GM19468 (cell line): ENCODE results near the gene PLOD3.

ENCODE experiments used
- ATAC-seq: cut with Tn5 transposase; IDR thresholded peaks from one replicate; pipeline ENCODE4 v1.9.1; 2021; ENCODE audit warnings: mild to moderate bottlenecking, moderate library complexity, moderate number of reproducible peaks; ENCODE audit not compliant: unreplicated experiment; ENCODE audit errors: extremely low read depth

PLOD3 gene

GRCh38 chr7:101167645-101168411 lies 49.6 kb downstream of the PLOD3 start:
- ATAC-seq, result no peak

DNA sequence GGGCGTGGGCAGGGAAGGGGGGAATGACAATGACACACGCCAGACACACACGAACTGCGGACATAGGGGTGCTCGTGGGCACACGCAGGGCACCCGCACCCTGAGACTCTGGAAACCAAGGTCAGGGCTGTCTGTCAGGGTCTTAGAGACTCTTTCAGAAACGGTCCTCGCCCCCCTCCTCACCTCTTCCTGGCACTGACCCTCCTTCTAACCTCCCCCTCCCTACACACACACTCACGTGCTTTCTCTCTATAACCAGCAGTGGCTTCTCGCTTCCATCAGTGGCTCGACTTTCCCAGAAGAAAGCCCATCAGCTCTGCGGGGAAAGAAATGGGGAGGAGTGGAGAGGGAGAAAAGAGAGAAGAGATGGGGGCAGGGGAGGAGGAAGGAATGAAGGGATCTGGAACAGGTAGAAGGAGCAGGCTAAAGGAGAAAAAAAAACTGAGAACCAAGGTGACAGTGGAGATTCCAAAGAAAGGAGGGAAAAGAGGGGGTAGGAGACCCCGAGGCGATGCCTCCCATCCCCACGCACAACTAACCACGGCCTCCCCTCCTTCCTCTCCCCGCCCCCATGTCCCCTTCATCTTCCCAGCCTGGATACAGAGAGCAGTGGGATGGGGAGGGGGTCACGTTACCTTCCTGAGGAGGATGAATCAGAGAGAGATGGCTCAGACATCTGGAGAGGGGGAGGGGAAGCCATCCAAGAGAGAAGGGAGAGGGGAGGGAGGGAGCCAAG lies 50.3 kb downstream of the PLOD3 start:
- ATAC-seq, result no peak

GRCh38 chr7:101166648-101166908 lies 50.8 kb downstream of the PLOD3 start:
- no peak for ATAC-seq

DNA sequence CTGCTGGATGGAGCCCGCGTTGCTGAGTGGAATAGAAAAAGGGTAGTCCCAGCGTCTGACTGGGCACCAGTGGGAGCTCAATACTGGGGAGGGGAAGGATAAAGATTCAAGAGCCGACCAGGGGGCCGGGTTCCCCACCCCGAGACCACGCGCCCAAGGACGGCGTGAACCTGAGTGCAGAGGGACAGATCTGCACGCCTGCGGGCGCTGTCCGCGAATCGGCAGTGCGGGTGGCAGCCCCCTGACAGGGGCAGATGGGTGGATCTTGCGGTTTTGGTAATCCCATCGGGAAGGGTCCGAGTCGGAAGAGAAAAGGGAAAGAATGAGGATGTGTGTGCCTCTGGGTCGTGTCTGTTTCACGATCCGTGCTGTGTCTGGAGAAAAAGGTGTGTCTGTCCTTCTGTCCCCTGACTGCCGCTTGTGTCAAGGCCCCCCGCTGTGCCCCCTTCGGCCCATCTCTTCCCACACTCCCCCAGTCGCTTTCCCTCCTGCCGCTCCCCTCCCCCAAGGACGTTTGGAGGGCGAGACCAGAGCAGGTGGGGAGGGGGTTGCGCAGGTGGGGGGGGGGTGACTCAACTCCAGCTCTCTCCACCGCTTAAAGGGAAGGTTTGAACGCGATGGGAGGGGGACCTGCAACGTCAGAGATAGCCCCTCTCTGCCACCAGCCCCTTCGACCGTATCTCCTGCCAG lies 51.3 kb downstream of the PLOD3 start:
- no peak for ATAC-seq

- no peak for ATAC-seq
Observed at GRCh38 chr7:101165075-101165957, 52.1 kb downstream of the PLOD3 start, which contains the start of gene VGF. Gene VGF (minus strand): TSS chr7:101165569. CDS start chr7:101164843, 726 bp downstream.

DNA sequence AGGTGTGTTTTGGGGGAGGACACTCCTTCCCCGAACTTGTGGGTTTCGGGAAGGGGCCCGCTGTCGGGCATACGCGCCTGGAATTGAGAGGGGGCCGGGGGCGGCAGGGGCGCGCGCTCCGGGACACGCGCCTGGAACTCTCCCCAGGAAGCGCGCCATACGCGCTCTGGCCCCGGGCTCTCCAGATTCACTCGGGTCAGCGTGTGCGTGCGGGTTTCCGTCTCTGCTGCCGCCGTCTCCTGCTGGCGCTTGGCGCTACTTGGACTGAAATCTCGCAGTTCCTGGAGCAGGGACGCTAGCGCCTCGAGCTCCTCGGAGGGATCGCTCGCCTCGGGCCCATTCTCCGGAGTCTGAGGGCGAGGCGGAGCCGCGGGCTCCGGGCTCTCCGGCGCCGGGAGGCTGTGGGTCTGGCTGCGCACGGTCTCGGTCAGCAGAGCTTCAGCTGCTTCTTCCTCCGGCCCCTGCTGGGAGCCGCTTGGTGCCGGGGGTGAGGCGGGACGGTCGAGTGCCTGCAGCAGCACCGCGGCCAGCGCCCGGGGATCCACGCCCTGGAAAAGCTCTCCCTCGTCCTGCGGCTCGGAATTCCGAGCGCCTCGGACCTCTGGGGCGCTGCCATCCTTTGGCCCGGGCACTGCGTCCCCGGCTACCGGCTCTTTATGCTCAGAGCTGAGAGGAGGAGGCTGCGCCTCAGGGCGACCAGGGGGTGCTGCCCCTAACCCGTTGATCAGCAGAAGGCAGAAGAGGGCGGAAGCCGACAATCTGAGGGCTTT lies 53.1 kb downstream of the PLOD3 start:
- no peak for ATAC-seq

- no peak for ATAC-seq
Observed at GRCh38 chr7:101163279-101164070, 53.9 kb downstream of the PLOD3 start.

DNA sequence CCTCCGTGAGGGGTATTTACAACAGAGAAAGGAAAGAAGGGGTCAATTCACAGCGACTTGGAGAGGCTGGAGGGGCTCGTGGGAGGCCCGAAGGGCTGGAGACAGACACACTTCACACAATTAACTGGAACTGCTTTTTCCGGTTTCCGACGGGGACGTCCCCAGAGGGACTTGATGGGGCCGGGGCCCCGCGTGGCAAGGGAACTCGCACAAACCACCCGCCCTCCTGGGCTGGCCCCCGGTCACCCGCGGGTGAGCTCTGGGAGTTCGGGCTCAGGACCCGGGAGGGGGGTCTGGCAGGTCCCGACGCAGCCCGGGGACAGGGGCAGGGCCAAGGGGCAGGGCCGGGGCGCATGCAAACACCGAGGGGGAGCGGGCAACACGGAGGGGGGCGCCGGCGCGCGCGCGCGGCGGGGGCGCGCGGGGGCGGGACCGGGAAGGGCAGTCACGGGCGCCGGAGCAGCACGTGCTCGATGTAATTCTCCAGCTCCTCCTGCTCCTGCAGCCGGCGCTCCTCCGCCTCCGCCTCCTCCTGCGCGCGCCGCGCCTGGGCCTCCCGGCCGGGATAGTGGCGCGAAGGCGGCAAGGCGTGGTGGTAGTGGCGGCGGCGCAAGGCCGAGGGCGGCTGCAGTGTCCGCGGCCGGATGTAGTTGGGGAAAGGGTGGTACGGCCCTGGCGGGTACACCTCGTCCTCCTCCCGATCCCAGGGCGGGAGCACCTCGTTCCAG lies 54.7 kb downstream of the PLOD3 start:
- ATAC-seq, result no peak

GRCh38 chr7:101161692-101162471 lies 55.5 kb downstream of the PLOD3 start:
- ATAC-seq, result no peak

- no peak for ATAC-seq
Observed at GRCh38 chr7:101160910-101161309, 56.5 kb downstream of the PLOD3 start.

DNA sequence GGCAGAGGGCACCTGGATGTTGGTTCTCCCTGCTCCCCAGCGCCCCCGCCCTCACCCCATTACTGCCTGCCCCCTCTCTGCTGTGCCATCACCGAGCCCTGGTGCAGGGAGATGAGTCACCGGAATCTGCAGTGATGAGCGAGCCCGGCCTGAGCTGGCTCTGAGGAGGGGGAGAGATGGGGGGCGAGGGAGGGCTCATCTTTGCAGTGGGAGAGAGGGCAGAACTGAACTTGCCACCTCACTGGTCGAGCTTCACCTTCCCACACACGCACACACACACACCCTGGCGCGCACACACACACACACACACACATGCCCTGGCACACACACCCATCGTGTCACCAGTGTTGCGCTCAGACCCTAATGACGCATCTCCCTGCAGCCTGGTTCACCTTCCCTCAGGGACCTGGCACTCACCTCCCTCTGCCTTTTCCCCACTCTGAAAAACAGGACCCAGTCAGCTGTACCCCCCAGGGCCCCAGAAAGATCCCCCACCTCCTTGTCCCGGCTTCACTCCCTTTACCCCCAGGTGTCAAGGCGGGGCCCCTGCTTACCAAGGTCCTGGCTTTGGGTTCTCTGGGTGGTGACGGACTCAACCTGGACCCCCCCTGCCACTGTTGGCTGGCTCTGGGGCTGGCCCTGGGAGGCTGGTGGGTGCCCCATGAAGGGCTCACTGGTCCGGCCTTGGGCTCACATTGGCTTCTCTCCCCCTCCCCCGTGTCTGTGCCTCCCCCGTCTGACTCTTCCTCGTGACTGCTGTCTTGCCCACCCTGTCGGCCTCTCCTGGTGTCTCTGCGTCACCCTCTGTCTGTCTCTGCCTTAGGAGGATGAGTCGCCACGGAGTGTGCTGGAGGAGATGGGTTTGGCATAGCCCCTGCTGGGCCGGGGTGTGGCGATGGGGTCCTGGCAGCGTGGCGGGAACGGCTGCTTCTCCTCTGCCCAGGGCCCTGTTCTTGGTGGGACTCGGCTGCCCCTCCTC lies 57.4 kb downstream of the PLOD3 start:
- ATAC-seq, result no peak

DNA sequence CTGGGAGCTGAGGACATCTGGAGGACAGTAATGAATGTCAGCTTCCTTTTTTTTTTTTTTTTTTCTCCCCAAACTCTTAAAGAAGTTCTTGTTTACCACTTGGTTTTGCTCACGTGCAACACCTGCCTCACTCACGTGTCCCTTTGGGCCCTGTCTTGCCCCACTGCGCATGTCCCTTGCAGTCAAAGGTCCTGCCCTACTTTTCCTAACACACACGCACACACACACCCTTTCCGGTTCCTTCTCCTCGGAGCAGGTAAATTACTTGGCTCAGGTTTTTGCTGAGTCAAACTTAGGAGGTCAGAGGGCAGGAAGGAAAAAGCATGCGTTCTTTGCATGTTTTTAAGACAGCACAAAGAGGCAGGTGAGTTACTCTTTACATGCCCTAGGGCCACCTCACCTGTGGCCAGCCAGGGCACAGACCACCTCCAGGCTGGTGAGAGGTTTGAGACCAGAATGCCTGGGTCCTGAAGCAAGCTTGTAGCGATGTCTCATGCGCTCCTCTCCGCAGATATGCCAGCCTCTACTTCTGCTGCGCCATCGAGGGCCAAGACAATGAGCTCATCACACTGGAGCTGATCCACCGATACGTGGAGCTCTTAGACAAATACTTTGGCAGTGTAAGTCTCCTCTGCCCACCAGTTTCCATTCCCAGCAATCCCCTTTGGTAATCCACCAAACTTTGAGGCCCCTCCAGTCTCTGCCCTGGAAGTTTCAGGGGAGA lies 60.4 kb downstream of the PLOD3 start:
- ATAC-seq, result no peak

GRCh38 chr7:101156277-101156676 lies 61.1 kb downstream of the PLOD3 start:
- no peak for ATAC-seq
